ENCODE data around the gene AKR7A2.

Gene AKR7A2

DNA sequence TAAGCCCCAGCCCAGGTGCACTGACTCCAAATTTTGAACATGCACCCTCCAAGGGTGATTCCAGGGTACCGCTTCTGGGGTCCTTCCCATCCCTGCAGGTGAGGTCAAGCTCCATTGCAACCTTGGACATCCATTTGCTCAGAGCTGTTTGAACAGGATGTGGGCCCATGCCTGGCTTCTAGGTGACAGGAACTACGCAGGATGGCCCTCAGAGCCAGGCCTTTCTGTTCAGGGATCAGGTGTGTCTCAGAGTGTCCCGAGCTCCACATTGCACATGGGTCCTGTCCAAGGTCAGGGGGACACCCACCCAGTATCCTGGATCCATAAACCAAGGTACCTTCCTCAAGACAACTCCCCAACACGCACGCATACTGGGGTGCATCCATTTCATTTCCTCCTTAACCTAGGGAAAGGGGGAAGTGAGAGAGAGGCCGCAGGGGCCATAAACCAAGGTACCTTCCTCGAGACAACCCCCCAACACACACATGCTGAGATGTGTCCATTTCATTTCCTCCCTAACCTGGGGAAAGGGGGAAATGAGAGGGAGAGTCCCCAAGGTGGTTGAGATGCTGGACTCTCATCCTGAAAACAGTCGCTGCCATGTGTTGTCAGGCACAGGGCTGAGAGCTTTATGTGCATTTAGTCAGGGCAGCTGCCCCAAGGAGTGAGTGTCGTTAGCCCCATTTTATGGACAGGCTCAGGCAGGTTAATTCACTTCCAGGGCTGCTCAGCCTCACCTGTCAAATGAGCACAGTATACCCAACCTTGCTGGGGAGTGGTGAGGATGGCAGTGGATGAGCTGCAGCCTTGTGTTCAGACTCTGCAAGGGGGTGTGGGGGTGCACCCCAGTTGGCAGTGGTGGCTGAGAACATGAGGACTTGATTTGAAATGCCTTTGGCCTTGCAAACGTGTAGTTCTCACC lies 2.3 kb upstream of the AKR7A2 start:
- Histone ChIP-seq H3K4me3 (ENCODE audit: low read length) (no peak overlapping the region), H3K27me3 (ENCODE audit: control insufficient read depth, insufficient read depth, low read length) (no peaks in the 10 kb centered on the region), H3K27ac (ENCODE audit: low read length) (no peak overlapping the region), H3K36me3 (ENCODE audit: control insufficient read depth, insufficient read depth, low read length) (peaks cover 6% of the 10 kb centered on the region; the same call in 1 of the 2 replicates), H3K4me1 (ENCODE audit: control insufficient read depth, insufficient read depth, low read length) (peaks cover 7% of the 10 kb centered on the region), H3K9me3 (ENCODE audit: control insufficient read depth, insufficient read depth, low read length) (no peaks in the 10 kb centered on the region)
- no peak for DNase-seq (ENCODE audit: low read depth, low spot score)
- WGBS (ENCODE audit: insufficient coverage, insufficient read length) = no CpG with 5 or more reads among the region's 10 CpGs

- peaks cover 7% of the 10 kb centered on the region for H3K4me1 ChIP-seq (ENCODE audit: control insufficient read depth, insufficient read depth, low read length)
- no peak overlapping the region for H3K27ac ChIP-seq (ENCODE audit: low read length)
- no peak overlapping the region for H3K4me3 ChIP-seq (ENCODE audit: low read length)
- H3K36me3 ChIP-seq (ENCODE audit: control insufficient read depth, insufficient read depth, low read length) = peaks cover 6% of the 10 kb centered on the region; the same call in 1 of the 2 replicates
- no peak for DNase-seq (ENCODE audit: low read depth, low spot score)
- WGBS (ENCODE audit: insufficient coverage, insufficient read length) = no CpG with 5 or more reads among the region's 4 CpGs
- no peaks in the 10 kb centered on the region for H3K27me3 ChIP-seq (ENCODE audit: control insufficient read depth, insufficient read depth, low read length)
- no peaks in the 10 kb centered on the region for H3K9me3 ChIP-seq (ENCODE audit: control insufficient read depth, insufficient read depth, low read length)
Measured at GRCh38 chr1:19313636-19313959, 1.7 kb upstream of the AKR7A2 start.

GRCh38 chr1:19312782-19313635 lies 1.1 kb upstream of the AKR7A2 start:
- Histone ChIP-seq H3K4me1 (ENCODE audit: control insufficient read depth, insufficient read depth, low read length) (peaks cover 7% of the 10 kb centered on the region), H3K27me3 (ENCODE audit: control insufficient read depth, insufficient read depth, low read length) (no peaks in the 10 kb centered on the region), H3K9me3 (ENCODE audit: control insufficient read depth, insufficient read depth, low read length) (no peaks in the 10 kb centered on the region), H3K4me3 (ENCODE audit: low read length) (peak overlapping the region; percentile 90; the same call in 1 of the 2 replicates), H3K27ac (ENCODE audit: low read length) (no peak overlapping the region), H3K36me3 (ENCODE audit: control insufficient read depth, insufficient read depth, low read length) (peaks cover 3% of the 10 kb centered on the region; the same call in 1 of the 2 replicates)
- WGBS (ENCODE audit: insufficient coverage, insufficient read length) = no CpG with 5 or more reads among the region's 20 CpGs
- DNase-seq (ENCODE audit: low read depth, low spot score) = no peak

DNA sequence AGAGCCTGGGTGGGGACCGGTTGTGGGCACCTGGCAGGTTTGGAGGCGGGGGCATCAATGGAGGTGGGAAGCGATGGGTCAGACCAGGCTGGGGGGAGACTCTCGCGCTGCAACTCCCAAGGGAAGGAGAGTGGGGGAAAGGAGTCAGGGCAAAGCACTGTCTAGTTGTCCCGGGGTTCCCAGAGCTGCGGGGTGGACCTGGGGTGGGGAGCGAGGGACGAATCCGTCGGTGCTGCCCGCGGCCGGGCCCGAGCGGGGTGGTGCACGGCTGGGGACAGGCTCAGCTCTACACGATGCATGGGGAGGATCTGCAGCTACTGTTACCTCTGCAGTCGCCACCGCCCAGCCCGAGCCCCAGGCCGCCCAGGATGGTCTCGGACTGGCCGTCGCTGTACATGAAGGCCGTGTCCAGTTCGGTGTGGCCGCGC lies 427 bp downstream of the AKR7A2 start:
- H3K36me3 ChIP-seq (ENCODE audit: control insufficient read depth, insufficient read depth, low read length) = no peaks in the 10 kb centered on the region
- H3K9me3 ChIP-seq (ENCODE audit: control insufficient read depth, insufficient read depth, low read length) = no peaks in the 10 kb centered on the region
- no peak for DNase-seq (ENCODE audit: low read depth, low spot score)
- H3K27ac ChIP-seq (ENCODE audit: low read length) = no peak overlapping the region
- H3K4me3 ChIP-seq (ENCODE audit: low read length) = peak overlapping the region; percentile 90
- WGBS (ENCODE audit: insufficient coverage, insufficient read length) = no CpG with 5 or more reads among the region's 29 CpGs
- no peaks in the 10 kb centered on the region for H3K27me3 ChIP-seq (ENCODE audit: control insufficient read depth, insufficient read depth, low read length)
- H3K4me1 ChIP-seq (ENCODE audit: control insufficient read depth, insufficient read depth, low read length) = peaks cover 7% of the 10 kb centered on the region

GRCh38 chr1:19310720-19311502 lies 1.0 kb downstream of the AKR7A2 start:
- H3K36me3 ChIP-seq (ENCODE audit: control insufficient read depth, insufficient read depth, low read length) = no peaks in the 10 kb centered on the region
- no peaks in the 10 kb centered on the region for H3K27me3 ChIP-seq (ENCODE audit: control insufficient read depth, insufficient read depth, low read length)
- peak overlapping the region; percentile 90; the same call in 1 of the 2 replicates for H3K4me3 ChIP-seq (ENCODE audit: low read length)
- peaks cover 7% of the 10 kb centered on the region for H3K4me1 ChIP-seq (ENCODE audit: control insufficient read depth, insufficient read depth, low read length)
- no peak overlapping the region for H3K27ac ChIP-seq (ENCODE audit: low read length)
- no CpG with 5 or more reads among the region's 13 CpGs for WGBS (ENCODE audit: insufficient coverage, insufficient read length)
- DNase-seq (ENCODE audit: low read depth, low spot score) = no peak
- H3K9me3 ChIP-seq (ENCODE audit: control insufficient read depth, insufficient read depth, low read length) = no peaks in the 10 kb centered on the region

- peaks cover 7% of the 10 kb centered on the region for H3K4me1 ChIP-seq (ENCODE audit: control insufficient read depth, insufficient read depth, low read length)
- whole genome bisulfite sequencing (ENCODE audit: insufficient coverage, insufficient read length) = no CpG with 5 or more reads among the region's 7 CpGs
- no peaks in the 10 kb centered on the region for H3K9me3 ChIP-seq (ENCODE audit: control insufficient read depth, insufficient read depth, low read length)
- peaks cover 3% of the 10 kb centered on the region; the same call in 1 of the 2 replicates for H3K36me3 ChIP-seq (ENCODE audit: control insufficient read depth, insufficient read depth, low read length)
- H3K4me3 ChIP-seq (ENCODE audit: low read length) = no peak overlapping the region
- no peak overlapping the region for H3K27ac ChIP-seq (ENCODE audit: low read length)
- H3K27me3 ChIP-seq (ENCODE audit: control insufficient read depth, insufficient read depth, low read length) = no peaks in the 10 kb centered on the region
- no peak for DNase-seq (ENCODE audit: low read depth, low spot score)
Measured at GRCh38 chr1:19310061-19310460, 1.9 kb downstream of the AKR7A2 start.

DNA sequence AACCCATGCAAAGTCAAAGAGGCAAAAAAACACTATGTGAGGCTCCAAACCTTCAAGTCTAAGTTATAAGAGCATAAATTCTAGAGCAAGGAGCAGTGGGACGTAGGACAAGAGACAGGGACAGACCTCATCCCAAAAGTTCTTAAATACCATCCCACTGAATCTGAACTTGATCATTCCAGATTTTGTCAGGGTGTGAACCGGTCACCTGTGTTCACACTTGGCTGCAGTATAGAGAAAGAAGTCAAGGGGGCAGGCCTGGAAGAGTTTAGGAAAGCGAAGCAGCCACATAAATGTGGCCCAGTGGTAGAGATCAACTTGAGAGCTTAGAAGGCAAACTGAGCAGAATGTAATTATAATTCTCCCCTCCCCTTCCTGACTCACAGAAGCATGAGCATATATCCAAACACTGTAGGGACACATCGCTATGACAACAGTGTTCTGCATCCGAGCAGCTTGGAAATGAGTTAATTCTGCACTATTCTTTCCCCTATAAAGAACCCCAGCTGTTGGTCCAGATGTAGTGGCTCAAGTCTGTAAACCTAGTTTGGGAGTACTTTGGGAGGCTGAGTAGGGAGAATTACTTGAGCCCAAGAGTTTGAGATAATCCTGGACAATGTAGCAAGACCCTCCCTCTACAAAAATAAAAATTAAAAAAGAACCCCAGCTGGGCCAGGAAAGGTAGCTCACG lies 2.7 kb downstream of the AKR7A2 start:
- Histone ChIP-seq H3K9me3 (ENCODE audit: control insufficient read depth, insufficient read depth, low read length) (no peaks in the 10 kb centered on the region), H3K27ac (ENCODE audit: low read length) (no peak overlapping the region), H3K27me3 (ENCODE audit: control insufficient read depth, insufficient read depth, low read length) (no peaks in the 10 kb centered on the region), H3K4me3 (ENCODE audit: low read length) (no peak overlapping the region), H3K36me3 (ENCODE audit: control insufficient read depth, insufficient read depth, low read length) (peaks cover 3% of the 10 kb centered on the region; the same call in 1 of the 2 replicates), H3K4me1 (ENCODE audit: control insufficient read depth, insufficient read depth, low read length) (peaks cover 7% of the 10 kb centered on the region)
- WGBS (ENCODE audit: insufficient coverage, insufficient read length) = no CpG with 5 or more reads among the region's 6 CpGs
- no peak for DNase-seq (ENCODE audit: low read depth, low spot score)

DNA sequence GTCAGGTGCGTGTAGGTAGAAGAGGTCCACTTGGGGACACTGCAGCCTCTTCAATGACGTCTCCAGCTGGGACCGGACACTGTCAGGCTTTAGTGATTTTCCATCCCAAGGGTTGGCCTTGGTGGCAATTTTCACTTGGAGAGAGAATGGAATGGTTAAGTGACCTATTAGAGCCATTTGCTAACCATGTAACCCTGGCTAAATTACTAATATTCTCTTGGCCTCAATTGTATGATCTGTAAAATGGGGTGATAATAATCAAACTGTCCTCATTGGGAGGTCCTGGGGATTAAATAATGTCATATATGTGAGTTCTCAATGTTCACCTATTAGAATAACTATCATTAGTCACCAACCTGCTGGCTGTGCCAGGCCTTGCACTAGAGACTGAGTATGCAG lies 3.4 kb downstream of the AKR7A2 start:
- Histone ChIP-seq H3K4me1 (ENCODE audit: control insufficient read depth, insufficient read depth, low read length) (peaks cover 7% of the 10 kb centered on the region), H3K9me3 (ENCODE audit: control insufficient read depth, insufficient read depth, low read length) (no peaks in the 10 kb centered on the region), H3K27me3 (ENCODE audit: control insufficient read depth, insufficient read depth, low read length) (no peaks in the 10 kb centered on the region), H3K36me3 (ENCODE audit: control insufficient read depth, insufficient read depth, low read length) (peaks cover 7% of the 10 kb centered on the region; the same call in 1 of the 2 replicates), H3K4me3 (ENCODE audit: low read length) (no peak overlapping the region), H3K27ac (ENCODE audit: low read length) (no peak overlapping the region)
- DNase-seq (ENCODE audit: low read depth, low spot score) = no peak
- whole genome bisulfite sequencing (ENCODE audit: insufficient coverage, insufficient read length) = no CpG with 5 or more reads among the region's 3 CpGs

- DNase-seq (ENCODE audit: low read depth, low spot score) = no peak
- H3K9me3 ChIP-seq (ENCODE audit: control insufficient read depth, insufficient read depth, low read length) = no peaks in the 10 kb centered on the region
- no peak overlapping the region for H3K27ac ChIP-seq (ENCODE audit: low read length)
- WGBS (ENCODE audit: insufficient coverage, insufficient read length) = no CpG with 5 or more reads among the region's 10 CpGs
- no peaks in the 10 kb centered on the region for H3K27me3 ChIP-seq (ENCODE audit: control insufficient read depth, insufficient read depth, low read length)
- peaks cover 7% of the 10 kb centered on the region; the same call in 1 of the 2 replicates for H3K36me3 ChIP-seq (ENCODE audit: control insufficient read depth, insufficient read depth, low read length)
- peaks cover 7% of the 10 kb centered on the region for H3K4me1 ChIP-seq (ENCODE audit: control insufficient read depth, insufficient read depth, low read length)
- H3K4me3 ChIP-seq (ENCODE audit: low read length) = no peak overlapping the region
Measured at GRCh38 chr1:19307794-19308508, 4.0 kb downstream of the AKR7A2 start.

Data from iPS DF 6.9 (cell line).